Left cardiac atrium (tissue), 4 donors: ENCODE results near the gene TSC22D1. TPM values are rescaled to one million over a fixed set of nuclear protein-coding genes. Genes with fewer than 3 reads are reported as not detected.
A peak's percentile ranks its signal among the peaks of the same experiment; 100 is the strongest.

Experiments
- ATAC-seq, 2 donors: fragments of 200-7000 bp; cut with Tn5 transposase; one replicate each; pipeline ENCODE4 v1.9.1; 2020; ENCODE audit warnings: mild to moderate bottlenecking in 2 of 2, moderate library complexity in 2 of 2
- DNase-seq: peaks from one replicate; pipeline ENCODE4 v3.0.0-alpha.2; 2020
- intact Hi-C, 2 donors: fragments of 100-400 bp; cut with DNase I; formaldehyde crosslinking; loops; one replicate each; pipeline versions ENCODE4 v1.14.1 to v1.15.1; 2022 to 2023
- total RNA-seq, 2 donors: library from RNA; stranded (reverse); fragmentation: NEBNext Ultra II Directional; extraction: Animal tissue kit (Norgen Biotek cat#: 25700); gene quantifications; one replicate each; pipeline ENCODE4 v1.2.1, GENCODE V29; 2021
- donor health status: DM: no; HTN: yes; CAD: no.
- donor health status: DM: no; HTN: yes; CAD: no; lungs with severe emphysema.
- donor health status: DM: yes; HTN: yes; CAD: no.
- donor health status: Dilated cardiomyopathy.

Gene TSC22D1
- total RNA-seq, 2 donors from 2014 or later: 68.5 to 109 TPM

GRCh38 chr13:44401577-44401976 lies 174.6 kb downstream of the TSC22D1 start:
- DNase-seq (no peak), ATAC-seq (no peak)
- intact Hi-C loops: loop anchor here in 1 of 2 donors (10.0 kb wide), 1 partner anchor 77 kb away; no protein-coding TSS in a partner anchor

DNA sequence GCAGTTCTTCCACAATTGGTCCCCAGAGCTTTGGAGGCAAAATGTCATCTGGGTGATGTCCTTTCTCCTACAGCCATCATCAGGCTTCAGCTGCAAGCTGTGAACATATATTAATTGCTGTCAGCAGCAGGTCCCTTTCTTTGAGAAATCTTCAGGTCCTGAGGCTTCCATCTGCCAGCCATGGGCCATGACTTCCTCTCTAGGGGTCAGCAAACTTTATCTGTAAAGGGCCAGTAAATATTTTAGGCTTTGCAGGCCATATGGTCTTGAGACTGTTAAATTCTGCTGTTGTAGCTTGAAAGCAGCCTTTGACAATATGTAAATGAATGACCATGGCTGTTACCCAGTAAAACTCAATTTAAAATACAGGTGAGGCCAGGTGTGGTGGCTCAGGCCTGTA lies 175.4 kb downstream of the TSC22D1 start:
- ATAC-seq: no peak
- no peak for DNase-seq
- intact Hi-C loops: loop anchor here in 1 of 2 donors (10.0 kb wide), 1 partner anchor 76 kb away; no protein-coding TSS in a partner anchor

- intact Hi-C loops: loop anchor here in 1 of 2 donors (5.0 kb wide), 1 partner anchor 33 kb away; no protein-coding TSS in a partner anchor
- ATAC-seq (no peak), DNase-seq (no peak)
Measured at GRCh38 chr13:44399074-44399473, 177.1 kb downstream of the TSC22D1 start.

DNA sequence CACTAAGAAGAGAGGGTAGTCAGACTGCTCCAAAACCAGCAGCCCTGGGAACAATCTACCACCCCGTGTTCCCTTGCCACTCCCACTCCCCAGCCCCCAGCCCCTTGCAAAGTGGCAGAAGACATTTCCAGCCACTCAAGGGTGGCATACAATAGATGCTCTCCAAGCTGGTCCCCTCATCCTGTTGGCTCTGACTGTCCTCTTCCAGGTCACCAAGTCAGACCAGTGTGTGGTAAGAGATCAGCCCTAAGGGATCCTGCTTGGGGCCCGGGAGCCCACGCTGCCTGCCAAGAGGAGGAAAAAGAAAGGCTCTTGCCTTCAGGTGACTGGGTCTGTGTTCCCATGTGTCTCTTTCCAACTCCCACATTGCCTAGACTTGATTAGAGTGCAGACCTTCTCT lies 177.5 kb downstream of the TSC22D1 start:
- no peak for DNase-seq
- intact Hi-C loops: loop anchor here in 1 of 2 donors (5.0 kb wide), 1 partner anchor 34 kb away; no protein-coding TSS in a partner anchor
- ATAC-seq: no peak

- no peak for DNase-seq
- ATAC-seq: no peak
- intact Hi-C loops: loop anchor here in 1 of 2 donors (5.0 kb wide), 1 partner anchor 35 kb away; no protein-coding TSS in a partner anchor
Measured at GRCh38 chr13:44397766-44398223, 178.3 kb downstream of the TSC22D1 start.

DNA sequence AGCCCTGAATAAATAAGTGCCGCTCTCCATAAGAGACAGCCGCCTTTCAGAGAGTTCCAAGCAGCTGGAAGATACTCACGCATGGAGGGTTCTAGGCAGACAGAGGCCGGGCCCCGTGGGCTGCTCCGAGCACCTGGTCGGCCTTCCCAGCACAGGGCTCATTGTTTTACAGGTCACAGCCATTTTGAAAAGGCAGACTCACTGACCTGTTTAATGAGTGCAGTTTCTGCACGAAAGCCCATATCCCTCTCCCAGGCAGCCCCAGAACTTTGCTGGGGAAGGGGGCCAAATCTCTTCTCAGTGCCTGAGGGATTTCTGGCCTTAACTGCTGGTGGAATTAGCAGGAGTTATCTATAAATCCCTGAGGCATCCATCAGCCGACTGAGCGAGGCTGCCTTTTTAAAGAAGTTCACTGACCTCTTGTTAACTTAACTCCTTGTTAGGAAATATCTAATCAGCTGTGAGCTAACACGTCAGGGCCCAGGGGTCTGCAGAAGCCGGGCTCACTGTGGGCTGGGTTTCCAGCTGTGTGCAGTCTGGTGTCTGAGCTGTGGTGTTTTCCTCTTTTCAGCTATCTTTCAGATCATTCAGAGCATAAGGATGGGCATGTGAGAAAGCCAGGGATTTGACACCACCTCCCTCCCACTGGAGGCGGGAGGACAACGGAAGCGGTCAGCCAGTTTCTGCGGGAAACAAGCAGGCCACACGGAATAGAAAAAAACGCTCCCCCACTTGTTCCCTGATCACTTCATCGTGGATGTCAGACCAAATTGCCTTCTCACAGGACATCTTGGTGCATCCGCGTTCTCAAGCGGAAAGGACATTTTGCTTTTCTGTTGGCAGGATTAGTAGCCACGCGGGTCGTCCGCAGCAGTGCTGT lies 179.2 kb downstream of the TSC22D1 start:
- intact Hi-C loops: loop anchor here in 1 of 2 donors (5.0 kb wide), 1 partner anchor 35 kb away; no protein-coding TSS in a partner anchor
- DNase-seq (peak; percentile 36), ATAC-seq (peak; percentile 80 to 82)

GRCh38 chr13:44395976-44396694 lies 180.0 kb downstream of the TSC22D1 start:
- DNase-seq (no peak), ATAC-seq (no peak)
- intact Hi-C loops: loop anchor here in 1 of 2 donors (5.0 kb wide), 1 partner anchor 36 kb away; no protein-coding TSS in a partner anchor

- DNase-seq (no peak), ATAC-seq (no peak)
- intact Hi-C loops: loop anchor here in 1 of 2 donors (5.0 kb wide), 1 partner anchor 38 kb away; no protein-coding TSS in a partner anchor
Measured at GRCh38 chr13:44394658-44395057, 181.5 kb downstream of the TSC22D1 start.

DNA sequence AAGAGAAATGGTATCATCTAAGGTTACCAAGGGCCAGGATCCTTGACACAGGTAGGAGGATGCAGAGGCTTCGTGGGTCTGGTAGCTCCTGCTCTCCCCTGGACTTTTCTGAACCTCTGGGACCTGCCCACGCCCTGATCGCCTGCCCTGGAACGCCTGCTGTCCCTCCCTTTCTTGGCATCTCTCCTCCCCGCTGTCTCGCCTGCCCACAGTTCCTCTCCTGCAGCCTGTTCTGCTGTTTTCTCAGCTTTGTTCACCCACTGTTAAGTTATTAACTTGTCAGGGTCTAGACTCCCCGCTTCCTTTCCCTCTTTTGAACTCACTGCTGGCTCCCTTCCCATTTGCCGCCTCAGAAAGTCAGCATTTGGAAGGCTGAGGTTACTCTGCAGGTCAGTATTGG lies 182.7 kb downstream of the TSC22D1 start:
- intact Hi-C loops: no loop called here
- ATAC-seq (peak in 1 of 2 donors; percentile 42), DNase-seq (peak; percentile 42)

- intact Hi-C loops: no loop called here
- no peak for DNase-seq
- no peak for ATAC-seq
Measured at GRCh38 chr13:44389876-44390275, 186.3 kb downstream of the TSC22D1 start.

DNA sequence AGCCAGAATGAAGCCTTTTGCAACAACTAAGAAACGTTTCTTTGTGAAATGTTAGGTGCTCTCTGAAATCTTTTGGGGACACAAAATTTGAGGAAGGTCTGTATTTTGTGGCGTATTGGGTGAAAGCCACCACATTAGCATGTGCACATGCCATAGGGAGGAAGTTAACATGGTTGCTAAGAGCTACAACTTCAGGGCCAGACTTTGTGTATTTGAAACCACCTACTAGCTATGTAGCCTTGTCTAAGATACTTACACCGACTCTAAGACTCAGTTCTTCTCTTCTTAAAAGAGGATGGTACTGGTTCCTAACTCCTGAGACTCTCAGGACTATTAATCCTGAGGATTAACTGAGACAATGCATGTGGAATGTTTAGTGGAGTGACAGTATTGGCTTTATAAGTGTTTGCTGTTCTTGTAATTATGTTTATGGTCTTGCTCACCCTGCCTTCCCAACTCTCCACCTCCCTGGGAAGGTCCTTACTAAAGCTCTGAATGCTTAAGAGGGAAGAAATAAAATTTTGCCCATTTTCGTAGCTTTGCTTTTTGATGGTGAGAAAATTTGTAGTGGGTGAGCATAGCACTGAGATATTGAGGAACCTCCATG lies 187.0 kb downstream of the TSC22D1 start:
- ATAC-seq (no peak), DNase-seq (no peak)
- intact Hi-C loops: no loop called here

DNA sequence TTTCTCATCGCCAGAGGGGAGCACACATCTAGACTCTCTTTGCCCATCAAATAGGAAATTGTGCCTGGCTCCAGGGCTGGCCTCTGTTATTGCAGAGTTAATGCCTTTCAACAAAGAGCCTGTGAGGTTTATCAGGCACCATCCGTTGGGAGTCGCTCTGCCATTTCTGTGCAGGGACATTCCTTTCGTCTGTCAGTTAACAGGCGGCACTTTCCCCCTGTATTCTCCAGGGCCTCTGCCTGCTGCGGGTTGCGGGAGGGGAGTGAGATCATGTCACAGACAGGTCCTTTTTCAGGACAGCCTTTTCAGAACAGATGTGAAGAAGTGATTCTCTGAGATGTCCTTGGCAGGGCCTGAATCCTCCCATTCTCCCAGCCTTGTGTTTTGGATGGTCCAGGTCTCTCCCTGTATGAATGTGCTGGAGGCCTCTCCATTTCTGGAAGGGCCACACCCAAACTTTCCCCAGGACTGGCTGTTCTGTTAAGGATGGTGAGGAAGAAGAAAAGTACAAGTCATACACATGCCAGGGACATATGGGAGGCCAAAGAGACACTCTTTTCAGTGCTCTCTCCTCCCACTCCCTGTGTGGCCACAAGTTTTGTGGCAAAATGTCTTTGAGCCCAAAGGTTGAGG lies 187.6 kb downstream of the TSC22D1 start:
- intact Hi-C loops: no loop called here
- DNase-seq (peak; percentile 35), ATAC-seq (peak; percentile 57 to 85)

DNA sequence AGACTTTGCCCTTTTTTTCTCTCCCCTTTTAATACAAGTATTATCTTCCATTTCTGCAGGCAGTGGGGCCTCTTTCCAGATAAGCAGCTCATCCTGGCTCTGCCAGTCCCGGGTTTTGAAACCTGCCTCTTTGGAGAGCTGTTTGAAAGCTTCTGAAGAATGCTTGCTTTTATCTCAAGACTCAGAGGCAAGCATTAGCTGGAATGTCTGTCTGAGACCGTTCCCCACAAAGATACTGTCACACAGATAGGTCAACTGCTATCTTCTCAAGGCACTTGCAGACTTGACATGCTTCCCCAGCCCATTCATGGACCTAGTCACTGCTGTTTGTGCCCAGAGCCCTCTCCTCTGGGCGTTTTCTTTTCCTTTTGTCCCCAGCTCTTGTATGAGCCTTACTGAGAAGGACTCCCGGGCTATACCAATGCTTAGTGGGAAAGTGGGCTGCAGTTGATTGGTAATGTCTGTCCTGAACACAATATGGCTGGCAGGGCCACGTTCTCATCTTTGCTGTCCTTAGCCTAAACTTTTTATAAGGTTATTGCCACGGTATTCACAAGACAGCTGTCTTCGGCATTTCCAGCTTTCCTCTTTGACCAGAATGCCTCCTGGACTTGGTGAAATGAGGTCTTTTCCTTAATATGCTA lies 189.1 kb downstream of the TSC22D1 start:
- ATAC-seq (no peak), DNase-seq (no peak)
- intact Hi-C loops: no loop called here

GRCh38 chr13:44385847-44386246 lies 190.3 kb downstream of the TSC22D1 start:
- intact Hi-C loops: no loop called here
- no peak for DNase-seq
- peak in 1 of 2 donors; percentile 47 for ATAC-seq

DNA sequence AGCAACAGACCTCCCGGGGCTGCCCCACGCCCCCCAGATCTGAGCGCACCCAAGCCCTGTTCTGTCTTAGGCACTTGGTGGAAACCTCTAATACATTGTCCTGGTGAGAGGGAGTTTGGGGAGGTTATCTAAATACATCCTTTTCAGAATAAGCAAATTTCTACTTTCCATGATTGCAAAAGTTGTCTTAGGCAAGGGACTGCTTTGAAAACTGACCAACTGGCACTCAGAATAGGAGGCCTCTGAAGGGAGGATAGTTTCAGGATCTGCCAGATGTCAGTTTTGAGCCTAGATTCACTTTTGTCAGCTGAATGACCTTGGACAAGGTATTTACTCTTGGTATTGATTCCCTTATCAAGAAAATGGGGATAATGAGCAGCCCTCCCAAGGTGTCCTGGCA lies 190.7 kb downstream of the TSC22D1 start:
- no peak for DNase-seq
- intact Hi-C loops: no loop called here
- ATAC-seq: peak in 1 of 2 donors; percentile 34

DNA sequence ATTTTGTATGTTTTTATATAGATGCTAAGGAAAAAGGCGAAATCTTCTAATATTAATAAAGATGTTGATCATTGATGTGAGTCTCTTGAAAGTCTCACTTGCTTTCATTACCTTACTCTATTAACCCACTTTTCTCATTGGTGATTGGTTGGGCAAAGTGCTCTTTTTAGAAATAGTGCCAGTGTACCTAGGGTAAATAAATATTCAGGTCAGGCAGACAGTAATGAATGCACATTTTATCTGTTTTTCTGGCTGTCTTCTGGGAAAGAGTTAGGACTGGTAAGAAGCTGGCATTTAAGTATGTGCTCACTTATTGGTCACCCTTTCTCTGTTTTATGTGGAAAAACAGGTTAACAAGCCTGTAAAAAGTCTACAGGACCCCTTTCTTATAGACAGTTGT lies 191.4 kb downstream of the TSC22D1 start:
- DNase-seq (no peak), ATAC-seq (no peak)
- intact Hi-C loops: no loop called here

- intact Hi-C loops: no loop called here
- peak; percentile 49 to 57 for ATAC-seq
- no peak for DNase-seq
Measured at GRCh38 chr13:44383945-44384344, 192.2 kb downstream of the TSC22D1 start.

DNA sequence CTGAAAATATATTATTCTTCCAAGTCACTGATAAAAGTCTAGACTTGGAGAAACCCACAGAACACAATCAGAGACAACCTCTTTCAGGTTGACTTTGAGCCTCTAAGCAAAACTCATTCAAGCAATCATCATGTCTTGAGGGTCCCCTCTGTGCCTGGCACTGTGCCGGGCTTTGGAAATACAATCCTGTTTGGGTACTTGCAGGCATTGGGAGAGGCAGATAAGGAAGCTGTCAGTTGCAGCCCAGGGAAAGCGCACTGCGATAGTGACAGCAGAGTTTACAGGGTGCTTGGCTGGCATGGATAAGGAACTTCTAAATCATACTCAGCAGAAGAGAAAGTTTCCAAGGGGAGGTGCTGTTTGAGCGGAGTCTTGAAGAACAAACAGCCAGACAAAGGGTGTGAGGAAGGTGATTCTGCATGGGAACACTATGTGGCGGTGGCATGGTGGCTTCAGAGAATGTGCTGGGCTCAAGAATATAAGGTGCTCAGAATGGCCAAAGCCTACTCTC lies 193.4 kb downstream of the TSC22D1 start:
- DNase-seq: peak; percentile 30
- intact Hi-C loops: no loop called here
- ATAC-seq: peak in 1 of 2 donors; percentile 50
